SH-SY5Y (cell line): ENCODE data around the gene CHRM1.

Experiments used
- GATA2 ChIP-seq: IDR thresholded peaks from 2 replicates; pipeline ENCODE4 v1.6.1; 2011; ENCODE audit warnings: mild to moderate bottlenecking, low read depth, low read length
- GATA3 ChIP-seq: IDR thresholded peaks from 2 replicates; pipeline ENCODE4 v1.6.1; 2011; ENCODE audit warnings: low read depth, mild to moderate bottlenecking, low read length, moderate library complexity

CHRM1 gene

GRCh38 chr11:62921201-62921572 is at the start of gene CHRM1:
CHRM1 (minus strand) TSS chr11:62921363; CDS start chr11:62911100, 10,263 bp downstream.
- TF ChIP-seq GATA2 (no peak), GATA3 (no peak)

GRCh38 chr11:62965574-62965973 is 44.4 kb upstream of the CHRM1 start:
- TF ChIP-seq GATA3: no peak
- no peak for TF ChIP-seq GATA2

- TF ChIP-seq GATA3: no peak
- TF ChIP-seq GATA2: no peak
Measured at GRCh38 chr11:62962391-62962790, 41.2 kb upstream of the CHRM1 start.

GRCh38 chr11:62961017-62961570 is 39.9 kb upstream of the CHRM1 start:
- TF ChIP-seq GATA2 (no peak), GATA3 (no peak)

- TF ChIP-seq GATA3: no peak
- no peak for TF ChIP-seq GATA2
Measured at GRCh38 chr11:62959422-62959980, 38.3 kb upstream of the CHRM1 start.

- TF ChIP-seq GATA2: no peak
- TF ChIP-seq GATA3: no peak
Measured at GRCh38 chr11:62958547-62959421, 37.6 kb upstream of the CHRM1 start.

GRCh38 chr11:62957147-62957546 is 36.0 kb upstream of the CHRM1 start:
- TF ChIP-seq GATA3 (no peak), GATA2 (no peak)

- TF ChIP-seq GATA3: no peak
- no peak for TF ChIP-seq GATA2
Measured at GRCh38 chr11:62954478-62954877, 33.3 kb upstream of the CHRM1 start.

GRCh38 chr11:62953811-62954210 is 32.6 kb upstream of the CHRM1 start:
- TF ChIP-seq GATA2 (no peak), GATA3 (no peak)

- no peak for TF ChIP-seq GATA2
- TF ChIP-seq GATA3: no peak
Measured at GRCh38 chr11:62948765-62949320, 27.7 kb upstream of the CHRM1 start.

GRCh38 chr11:62934496-62934785 is 13.3 kb upstream of the CHRM1 start:
- TF ChIP-seq GATA3 (no peak), GATA2 (no peak)

GRCh38 chr11:62933750-62934495 is 12.8 kb upstream of the CHRM1 start:
- TF ChIP-seq GATA2: no peak
- TF ChIP-seq GATA3: no peak

- no peak for TF ChIP-seq GATA2
- TF ChIP-seq GATA3: no peak
Measured at GRCh38 chr11:62933285-62933684, 12.1 kb upstream of the CHRM1 start.

GRCh38 chr11:62931499-62932278 is 10.5 kb upstream of the CHRM1 start:
- TF ChIP-seq GATA3: no peak
- TF ChIP-seq GATA2: no peak
